Measurements from ENCODE around the gene GPR82.
"Not testable (repeated sequence)": the region's sequence is repeated elsewhere in the genome, so short reads cannot be mapped to it uniquely, and the experiment has no call there.

Gene GPR82

DNA sequence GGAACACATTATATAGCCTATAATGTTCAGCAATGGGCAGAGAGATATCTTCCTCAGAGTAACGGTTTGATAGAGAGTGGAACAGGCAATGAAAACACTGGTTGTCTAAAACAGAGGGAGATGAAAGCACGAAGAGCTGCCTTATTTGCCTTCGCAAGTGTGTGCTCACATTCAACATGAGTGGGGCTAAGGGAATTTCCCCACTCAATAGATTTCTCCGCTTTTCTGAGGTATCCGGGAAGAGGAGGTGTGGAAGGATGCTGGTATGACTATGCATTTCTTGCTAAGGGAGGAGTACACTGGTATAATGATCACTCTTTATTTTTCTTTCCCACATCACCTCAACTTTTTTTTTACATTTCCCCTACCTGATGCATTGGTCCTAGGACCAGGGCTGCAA is 7.8 kb upstream of the GPR82 start:
- Mint-ChIP-seq H3K36me3 (ENCODE audit: low read depth) (peaks cover 30% of the 10 kb centered on the region), H3K27me3 (ENCODE audit: low read depth) (no peaks in the 10 kb centered on the region), H3K27ac (no peak overlapping the region), H3K4me3 (no peak overlapping the region), H3K9me3 (peaks cover 14% of the 10 kb centered on the region), H3K4me1 (no peaks in the 10 kb centered on the region)
- TF ChIP-seq, protein P1, sequence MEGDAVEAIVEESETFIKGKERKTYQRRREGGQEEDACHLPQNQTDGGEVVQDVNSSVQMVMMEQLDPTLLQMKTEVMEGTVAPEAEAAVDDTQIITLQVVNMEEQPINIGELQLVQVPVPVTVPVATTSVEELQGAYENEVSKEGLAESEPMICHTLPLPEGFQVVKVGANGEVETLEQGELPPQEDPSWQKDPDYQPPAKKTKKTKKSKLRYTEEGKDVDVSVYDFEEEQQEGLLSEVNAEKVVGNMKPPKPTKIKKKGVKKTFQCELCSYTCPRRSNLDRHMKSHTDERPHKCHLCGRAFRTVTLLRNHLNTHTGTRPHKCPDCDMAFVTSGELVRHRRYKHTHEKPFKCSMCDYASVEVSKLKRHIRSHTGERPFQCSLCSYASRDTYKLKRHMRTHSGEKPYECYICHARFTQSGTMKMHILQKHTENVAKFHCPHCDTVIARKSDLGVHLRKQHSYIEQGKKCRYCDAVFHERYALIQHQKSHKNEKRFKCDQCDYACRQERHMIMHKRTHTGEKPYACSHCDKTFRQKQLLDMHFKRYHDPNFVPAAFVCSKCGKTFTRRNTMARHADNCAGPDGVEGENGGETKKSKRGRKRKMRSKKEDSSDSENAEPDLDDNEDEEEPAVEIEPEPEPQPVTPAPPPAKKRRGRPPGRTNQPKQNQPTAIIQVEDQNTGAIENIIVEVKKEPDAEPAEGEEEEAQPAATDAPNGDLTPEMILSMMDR (IDR thresholded peaks at IDR 0.05; ENCODE audit: unreplicated experiment in 3 of 3), result no peak

DNA sequence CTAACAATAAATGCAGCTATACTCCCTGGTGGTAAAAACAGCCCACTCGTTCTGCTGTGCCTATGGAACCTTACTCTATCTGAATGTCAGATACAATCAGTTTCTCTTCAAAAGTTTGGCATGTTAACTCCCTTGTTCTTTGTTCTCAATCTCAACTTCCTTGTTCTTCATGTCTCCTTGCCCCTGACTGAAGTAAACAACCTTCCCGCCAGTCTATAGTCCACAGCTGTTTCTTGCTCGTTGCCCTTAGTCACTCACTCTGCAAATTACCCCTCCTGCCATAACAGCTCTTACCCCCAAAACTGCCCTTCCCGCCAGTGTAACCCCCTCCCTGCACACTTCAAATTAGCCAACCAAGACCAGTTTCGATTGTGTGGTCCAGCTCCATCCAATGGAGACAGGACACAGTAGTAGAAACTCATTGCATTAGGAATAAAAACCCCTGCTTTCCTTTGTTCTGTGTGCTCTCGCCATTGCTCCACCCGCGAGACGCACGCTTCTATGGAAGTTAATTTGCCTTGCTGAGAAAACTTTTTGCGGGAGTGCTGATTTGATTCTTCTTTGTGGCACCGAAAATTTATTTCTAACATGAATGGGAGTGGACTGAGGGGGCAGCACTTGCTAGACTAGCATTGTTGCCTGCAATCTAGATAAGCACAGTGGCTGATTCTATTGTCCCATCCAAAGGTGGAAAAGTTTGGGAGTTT is 7.1 kb upstream of the GPR82 start:
- no peaks in the 10 kb centered on the region for H3K27me3 Mint-ChIP-seq (ENCODE audit: low read depth)
- TF ChIP-seq, protein P1 (IDR thresholded peaks at IDR 0.05; ENCODE audit: unreplicated experiment in 3 of 3), result no peak
- H3K36me3 Mint-ChIP-seq (ENCODE audit: low read depth), result peaks cover 30% of the 10 kb centered on the region
- peaks cover 14% of the 10 kb centered on the region for H3K9me3 Mint-ChIP-seq
- H3K27ac Mint-ChIP-seq, result no peak overlapping the region
- H3K4me3 Mint-ChIP-seq, result no peak overlapping the region
- no peaks in the 10 kb centered on the region for H3K4me1 Mint-ChIP-seq

DNA sequence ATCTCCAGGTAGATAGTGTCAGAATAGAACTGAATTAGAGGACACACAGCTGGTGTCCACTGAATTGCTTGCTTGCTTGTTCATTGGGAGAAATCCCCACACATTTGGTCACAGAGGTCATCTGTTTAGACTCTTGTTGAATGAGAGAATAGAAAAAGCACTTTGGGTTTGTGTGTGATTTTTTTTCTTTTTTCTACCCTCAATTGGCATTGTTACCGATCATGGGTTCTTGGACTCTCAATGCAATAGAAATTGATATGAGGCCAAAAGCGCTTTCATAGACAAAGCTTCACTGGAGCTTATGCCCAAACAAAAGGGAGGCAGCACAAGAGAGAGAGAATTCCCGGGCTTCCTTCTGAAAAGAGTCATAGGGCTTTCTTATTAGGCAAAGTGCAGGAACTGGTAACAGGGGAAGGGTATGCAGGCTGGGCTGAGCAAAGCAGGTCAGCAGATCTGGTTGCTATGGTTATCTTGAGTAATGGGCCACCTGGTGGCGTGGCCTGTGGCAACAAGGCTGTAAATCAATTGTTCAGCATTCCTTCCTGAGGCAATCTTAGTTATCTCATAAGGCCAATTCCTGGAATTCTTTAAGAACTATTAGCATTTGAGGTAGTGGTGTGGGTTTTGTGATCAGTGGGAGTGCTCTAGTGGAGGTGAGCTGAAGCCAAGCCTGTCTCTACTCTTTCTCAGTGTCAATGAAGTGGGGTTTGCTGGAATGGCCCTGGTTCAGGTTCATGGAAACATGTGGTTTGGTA is 5.3 kb upstream of the GPR82 start:
- TF ChIP-seq, protein P1 (IDR thresholded peaks at IDR 0.05; ENCODE audit: unreplicated experiment in 3 of 3), result no peak
- Mint-ChIP-seq H3K36me3 (ENCODE audit: low read depth) (peaks cover 30% of the 10 kb centered on the region), H3K9me3 (peaks cover 14% of the 10 kb centered on the region), H3K4me3 (no peak overlapping the region), H3K27ac (peak overlapping the region in 1 of 3 experiments; percentile 72), H3K27me3 (ENCODE audit: low read depth) (no peaks in the 10 kb centered on the region), H3K4me1 (no peaks in the 10 kb centered on the region)

DNA sequence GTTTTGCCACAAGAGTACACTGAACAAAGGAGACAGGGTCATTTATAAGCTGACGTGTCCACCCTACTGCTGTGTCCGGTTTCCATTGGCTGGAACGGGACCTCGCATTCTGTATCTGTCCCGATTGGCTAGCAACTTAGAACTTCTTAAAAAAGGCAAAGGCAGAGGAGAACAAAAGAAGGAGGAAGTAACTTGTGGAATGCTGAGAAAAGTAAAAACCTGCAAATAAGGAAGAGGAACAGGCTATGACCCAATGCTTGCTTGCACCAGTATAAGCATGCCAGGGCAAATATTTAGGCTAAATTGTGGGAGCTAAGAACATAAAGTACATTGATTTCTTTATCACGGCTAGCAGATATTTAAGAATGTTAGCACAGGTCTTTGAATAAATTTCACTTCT is 4.4 kb upstream of the GPR82 start:
- H3K4me1 Mint-ChIP-seq; H3K27me3 Mint-ChIP-seq (ENCODE audit: low read depth); H3K4me3 Mint-ChIP-seq: not testable (repeated sequence)
- H3K27ac Mint-ChIP-seq, result peak overlapping the region in 1 of 3 experiments; percentile 3
- peaks cover 26% of the 10 kb centered on the region for H3K36me3 Mint-ChIP-seq (ENCODE audit: low read depth)
- H3K9me3 Mint-ChIP-seq, result peaks cover 14% of the 10 kb centered on the region

DNA sequence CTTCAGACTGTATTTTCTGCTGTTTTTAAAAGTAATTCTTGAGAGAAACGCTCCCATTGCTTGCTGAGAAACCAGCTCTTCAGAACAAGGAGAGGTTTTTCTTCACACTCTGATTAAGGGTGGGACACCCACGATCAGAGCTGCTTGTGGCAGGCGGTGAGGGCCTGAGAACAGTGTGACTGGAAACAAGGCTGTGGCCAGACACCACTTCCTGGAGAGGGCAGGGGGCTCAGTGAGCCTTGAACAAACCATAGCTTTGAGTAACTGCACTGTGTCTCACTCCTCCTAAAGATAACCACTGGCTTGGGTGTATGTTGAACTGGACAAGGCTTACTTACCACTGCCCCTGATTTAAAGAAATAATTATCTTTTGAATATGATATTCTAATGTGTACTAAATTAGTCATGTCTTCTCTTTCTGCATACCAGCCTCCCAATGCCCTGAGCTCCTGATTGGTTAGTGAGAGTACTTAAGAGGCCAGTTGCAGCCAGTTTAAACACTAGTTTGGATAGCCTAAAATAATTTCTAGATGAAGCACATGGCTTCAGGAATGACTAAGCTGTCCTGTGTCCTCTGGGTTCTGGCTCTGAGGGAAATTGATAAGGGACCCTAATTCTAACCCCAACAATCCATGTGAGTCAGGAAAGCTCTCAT is 3.7 kb upstream of the GPR82 start:
- H3K36me3 Mint-ChIP-seq (ENCODE audit: low read depth), result peaks cover 26% of the 10 kb centered on the region
- no peak overlapping the region for H3K27ac Mint-ChIP-seq
- H3K27me3 Mint-ChIP-seq (ENCODE audit: low read depth), result no peaks in the 10 kb centered on the region
- TF ChIP-seq, protein P1 (IDR thresholded peaks at IDR 0.05; ENCODE audit: unreplicated experiment in 3 of 3), result no peak
- no peak overlapping the region for H3K4me3 Mint-ChIP-seq
- H3K4me1 Mint-ChIP-seq, result no peaks in the 10 kb centered on the region
- H3K9me3 Mint-ChIP-seq, result peaks cover 14% of the 10 kb centered on the region

DNA sequence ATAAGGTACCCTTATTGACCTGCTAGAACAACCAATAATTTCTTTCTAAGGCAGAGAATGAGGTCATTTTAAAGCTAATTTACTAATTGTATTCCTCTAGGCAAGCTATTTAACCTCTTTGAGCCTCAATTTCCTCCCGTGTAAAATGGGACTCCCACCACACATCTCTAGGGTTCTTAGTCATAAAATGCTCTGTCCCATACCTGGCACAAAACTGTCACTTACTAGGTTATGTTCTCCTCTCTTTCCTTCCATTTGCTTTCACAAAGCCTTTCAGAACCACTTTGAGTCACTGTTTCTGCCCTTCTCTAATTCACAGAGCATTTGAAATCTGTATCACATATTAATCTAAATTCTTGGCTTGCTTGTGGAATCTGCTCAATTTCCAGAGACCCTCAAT is 2.4 kb upstream of the GPR82 start:
- Mint-ChIP-seq H3K27ac (no peak overlapping the region), H3K36me3 (ENCODE audit: low read depth) (peaks cover 26% of the 10 kb centered on the region), H3K4me1 (no peaks in the 10 kb centered on the region), H3K9me3 (peaks cover 14% of the 10 kb centered on the region), H3K27me3 (ENCODE audit: low read depth) (no peaks in the 10 kb centered on the region), H3K4me3 (no peak overlapping the region)
- TF ChIP-seq, protein P1 (IDR thresholded peaks at IDR 0.05; ENCODE audit: unreplicated experiment in 3 of 3), result no peak
